Memory B cell (primary cell): ENCODE results near the gene CROT.

Experiments
- ATAC-seq: fragments of 150-1000 bp; cut with Tn5 transposase; 2 replicates; pipeline ENCODE4 v1.10.0; 2021; ENCODE audit warnings: low read depth, mild to moderate bottlenecking, moderate library complexity
- DNase-seq, 2 donors: peaks; one replicate each; pipeline ENCODE4 v3.0.0; 2022; ENCODE audit warnings: low spot score in 2 of 2
- H3K27ac Mint-ChIP-seq: one replicate; pipeline ENCODE4 v1.8.0; 2022; ENCODE audit warnings: mild to moderate bottlenecking, moderate library complexity, mixed read lengths
- H3K27me3 Mint-ChIP-seq: one replicate; pipeline ENCODE4 v1.8.0; 2022; ENCODE audit warnings: mixed read lengths
- H3K36me3 Mint-ChIP-seq: one replicate; pipeline ENCODE4 v1.8.0; 2022; ENCODE audit warnings: mild to moderate bottlenecking, mixed read lengths
- H3K4me1 Mint-ChIP-seq: one replicate; pipeline ENCODE4 v1.8.0; 2022; ENCODE audit warnings: mixed read lengths
- H3K4me3 Mint-ChIP-seq: one replicate; pipeline ENCODE4 v1.8.0; 2022; ENCODE audit warnings: mild to moderate bottlenecking, moderate library complexity, mixed read lengths
- H3K9me3 Mint-ChIP-seq: one replicate; pipeline ENCODE4 v1.8.0; 2022; ENCODE audit warnings: mixed read lengths

The CROT gene

GRCh38 chr7:87330316-87330715 is 15.1 kb upstream of the CROT start:
- peaks cover 55% of the 10 kb centered on the region for H3K36me3 Mint-ChIP-seq
- no peaks in the 10 kb centered on the region for H3K27me3 Mint-ChIP-seq
- DNase-seq: no peak
- no peak for ATAC-seq
- H3K27ac Mint-ChIP-seq: no peak overlapping the region
- H3K4me1 Mint-ChIP-seq: no peaks in the 10 kb centered on the region
- peaks cover 14% of the 10 kb centered on the region for H3K9me3 Mint-ChIP-seq
- H3K4me3 Mint-ChIP-seq: no peak overlapping the region

- Mint-ChIP-seq H3K36me3 (peaks cover 55% of the 10 kb centered on the region), H3K4me3 (no peak overlapping the region), H3K27ac (no peak overlapping the region), H3K4me1 (no peaks in the 10 kb centered on the region), H3K9me3 (peaks cover 14% of the 10 kb centered on the region), H3K27me3 (no peaks in the 10 kb centered on the region)
- DNase-seq (no peak), ATAC-seq (no peak)
These were observed 14.5 kb upstream of the CROT start for GRCh38 chr7:87330942-87331341.

GRCh38 chr7:87331687-87332252 is 13.7 kb upstream of the CROT start:
- no peaks in the 10 kb centered on the region for H3K4me1 Mint-ChIP-seq
- peaks cover 14% of the 10 kb centered on the region for H3K9me3 Mint-ChIP-seq
- H3K4me3 Mint-ChIP-seq: no peak overlapping the region
- no peak overlapping the region for H3K27ac Mint-ChIP-seq
- DNase-seq (no peak), ATAC-seq (no peak)
- H3K27me3 Mint-ChIP-seq: no peaks in the 10 kb centered on the region
- H3K36me3 Mint-ChIP-seq: peaks cover 53% of the 10 kb centered on the region

DNA sequence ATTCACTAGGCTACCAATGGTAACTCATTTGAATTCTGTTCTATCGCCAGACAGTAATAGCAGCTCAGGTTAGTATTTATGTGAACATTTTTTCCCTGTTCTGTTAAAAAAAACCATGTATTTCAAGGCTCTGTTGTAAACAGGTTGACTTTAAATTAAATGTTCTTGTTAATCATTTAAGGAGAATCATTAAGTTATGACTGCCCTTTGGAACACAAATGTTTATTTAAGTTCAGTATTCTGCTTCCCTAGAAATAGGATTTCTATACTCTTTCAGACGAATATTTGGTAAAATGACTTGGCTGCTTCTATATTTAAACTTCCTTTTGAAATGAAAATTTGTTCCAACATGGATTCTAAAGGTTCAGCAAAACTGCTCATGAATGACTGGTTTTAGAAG is 13.1 kb upstream of the CROT start:
- Mint-ChIP-seq H3K4me3 (no peak overlapping the region), H3K4me1 (no peaks in the 10 kb centered on the region), H3K9me3 (peaks cover 14% of the 10 kb centered on the region), H3K27ac (no peak overlapping the region), H3K27me3 (no peaks in the 10 kb centered on the region), H3K36me3 (peaks cover 48% of the 10 kb centered on the region)
- no peak for DNase-seq
- no peak for ATAC-seq

GRCh38 chr7:87336136-87336535 is 9.3 kb upstream of the CROT start:
- ATAC-seq (no peak), DNase-seq (no peak)
- Mint-ChIP-seq H3K36me3 (peaks cover 28% of the 10 kb centered on the region), H3K9me3 (peaks cover 3% of the 10 kb centered on the region), H3K4me3 (no peak overlapping the region), H3K27ac (no peak overlapping the region), H3K4me1 (peaks cover 2% of the 10 kb centered on the region), H3K27me3 (no peaks in the 10 kb centered on the region)

DNA sequence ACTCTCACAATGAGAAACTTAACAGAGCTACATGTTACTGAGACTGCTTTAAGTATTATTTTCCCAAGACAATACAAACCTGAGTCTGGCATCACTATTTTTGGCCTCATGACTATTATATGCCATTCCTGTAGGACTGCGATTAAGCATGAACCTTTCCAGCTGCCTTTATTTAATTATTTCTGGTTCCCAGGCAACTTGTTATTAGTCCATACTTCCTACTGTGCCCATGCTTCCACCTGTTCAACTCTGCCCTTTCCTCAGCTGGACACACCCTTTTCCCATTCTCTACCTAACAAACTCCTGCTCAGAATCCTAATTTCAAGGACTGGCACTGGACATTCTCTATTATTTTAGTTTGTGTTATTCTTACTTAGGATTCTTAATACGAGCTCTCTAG is 8.1 kb upstream of the CROT start:
- Mint-ChIP-seq H3K36me3 (peaks cover 27% of the 10 kb centered on the region), H3K4me3 (no peak overlapping the region), H3K4me1 (peaks cover 4% of the 10 kb centered on the region), H3K9me3 (no peaks in the 10 kb centered on the region), H3K27me3 (no peaks in the 10 kb centered on the region), H3K27ac (no peak overlapping the region)
- ATAC-seq (no peak), DNase-seq (no peak)

- H3K4me1 Mint-ChIP-seq: peaks cover 9% of the 10 kb centered on the region
These were observed 6.0 kb upstream of the CROT start for GRCh38 chr7:87339373-87339897.

GRCh38 chr7:87341441-87341840 is 4.0 kb upstream of the CROT start:
- H3K4me1 Mint-ChIP-seq: peaks cover 19% of the 10 kb centered on the region
- DNase-seq: no peak
- H3K9me3 Mint-ChIP-seq: no peaks in the 10 kb centered on the region
- no peak overlapping the region for H3K4me3 Mint-ChIP-seq
- H3K36me3 Mint-ChIP-seq: peaks cover 15% of the 10 kb centered on the region
- no peak overlapping the region for H3K27ac Mint-ChIP-seq
- H3K27me3 Mint-ChIP-seq: no peaks in the 10 kb centered on the region
- ATAC-seq: no peak

More at GRCh38 chr7:87339373-87339897, 6.0 kb upstream of the CROT start:
- ATAC-seq (no peak), DNase-seq (no peak)
- Mint-ChIP-seq H3K9me3 (no peaks in the 10 kb centered on the region), H3K27me3 (no peaks in the 10 kb centered on the region), H3K27ac (no peak overlapping the region), H3K36me3 (peaks cover 25% of the 10 kb centered on the region), H3K4me3 (no peak overlapping the region)

- Mint-ChIP-seq H3K4me3 (no peak overlapping the region), H3K4me1 (peaks cover 19% of the 10 kb centered on the region), H3K9me3 (no peaks in the 10 kb centered on the region), H3K27me3 (no peaks in the 10 kb centered on the region), H3K36me3 (peaks cover 15% of the 10 kb centered on the region), H3K27ac (no peak overlapping the region)
- ATAC-seq (no peak), DNase-seq (no peak)
These were observed 3.2 kb upstream of the CROT start for GRCh38 chr7:87342231-87342630.

GRCh38 chr7:87344446-87344845 is 1.0 kb upstream of the CROT start:
- Mint-ChIP-seq H3K27me3 (no peaks in the 10 kb centered on the region), H3K27ac (peak overlapping the region; percentile 91), H3K36me3 (peaks cover 12% of the 10 kb centered on the region), H3K4me1 (peaks cover 20% of the 10 kb centered on the region), H3K9me3 (no peaks in the 10 kb centered on the region), H3K4me3 (peak overlapping the region; percentile 98)
- DNase-seq (no peak), ATAC-seq (no peak)

DNA sequence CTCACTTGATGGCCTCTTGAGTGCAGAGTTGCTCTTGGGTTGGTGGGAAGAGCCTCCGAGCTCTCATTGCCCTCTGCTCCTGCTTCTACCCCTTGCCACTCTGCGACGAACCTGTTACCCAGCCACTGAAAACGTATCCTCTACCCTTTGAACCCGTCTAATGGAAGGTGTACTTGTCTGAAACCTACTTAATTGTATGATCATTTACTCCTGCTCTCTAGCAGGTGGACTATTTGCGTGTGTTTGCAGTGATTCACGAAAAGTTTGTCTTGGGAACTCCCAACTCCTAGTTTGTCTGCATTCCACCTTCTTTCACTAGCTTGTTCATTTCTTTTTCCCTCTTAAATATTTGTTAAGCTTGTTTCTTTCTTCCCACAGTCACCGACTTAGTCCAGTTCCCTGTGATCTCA is 503 bp downstream of the CROT start:
- no peaks in the 10 kb centered on the region for H3K9me3 Mint-ChIP-seq
- peak overlapping the region; percentile 91 for H3K27ac Mint-ChIP-seq
- peaks cover 19% of the 10 kb centered on the region for H3K4me1 Mint-ChIP-seq
- ATAC-seq (no peak), DNase-seq (peak in 1 of 2 donors; percentile 2)
- H3K4me3 Mint-ChIP-seq: peak overlapping the region; percentile 98
- H3K36me3 Mint-ChIP-seq: peaks cover 19% of the 10 kb centered on the region
- H3K27me3 Mint-ChIP-seq: no peaks in the 10 kb centered on the region

DNA sequence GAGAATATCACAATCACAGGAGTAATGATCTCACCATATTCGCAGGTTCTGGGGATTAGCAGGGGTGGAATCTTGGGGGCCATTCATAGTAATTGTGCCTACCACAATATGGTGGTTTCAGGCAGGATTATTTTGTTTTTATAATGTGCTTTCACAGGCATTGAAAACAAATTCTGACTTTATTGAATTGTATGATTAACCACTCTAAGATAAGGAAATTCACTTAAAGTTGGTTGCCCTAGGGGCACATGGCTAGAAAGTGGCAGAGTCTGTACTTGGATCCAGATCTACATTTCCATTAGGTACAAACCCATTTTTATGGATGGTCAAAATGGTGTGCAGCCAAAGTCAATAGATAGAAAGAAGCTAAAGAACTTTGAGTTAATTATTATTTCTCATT is 1.7 kb downstream of the CROT start:
- no peak overlapping the region for H3K4me3 Mint-ChIP-seq
- no peaks in the 10 kb centered on the region for H3K27me3 Mint-ChIP-seq
- peaks cover 13% of the 10 kb centered on the region for H3K36me3 Mint-ChIP-seq
- H3K9me3 Mint-ChIP-seq: no peaks in the 10 kb centered on the region
- ATAC-seq: no peak
- peaks cover 17% of the 10 kb centered on the region for H3K4me1 Mint-ChIP-seq
- no peak overlapping the region for H3K27ac Mint-ChIP-seq
- DNase-seq: no peak

DNA sequence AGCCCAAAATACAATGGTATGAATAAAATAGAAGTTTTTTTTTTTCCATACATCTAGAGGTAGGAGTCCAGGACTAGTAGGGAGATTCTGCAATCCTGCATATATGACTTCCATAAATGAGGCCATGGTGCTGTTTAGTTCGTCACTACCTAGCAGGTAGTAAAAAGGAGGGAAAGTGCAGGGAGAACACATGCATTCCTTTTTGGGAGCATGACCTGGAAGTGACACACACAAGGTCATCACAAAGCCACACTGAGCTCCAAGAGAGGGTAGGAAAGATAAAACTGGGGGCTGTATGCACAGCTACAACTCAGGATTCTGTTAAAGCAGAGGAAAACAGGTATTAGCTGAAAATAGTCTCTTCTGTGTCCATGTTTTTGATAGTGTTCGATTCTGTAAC is 2.2 kb downstream of the CROT start:
- peaks cover 17% of the 10 kb centered on the region for H3K4me1 Mint-ChIP-seq
- ATAC-seq: no peak
- no peaks in the 10 kb centered on the region for H3K9me3 Mint-ChIP-seq
- H3K36me3 Mint-ChIP-seq: peaks cover 13% of the 10 kb centered on the region
- H3K27me3 Mint-ChIP-seq: no peaks in the 10 kb centered on the region
- no peak for DNase-seq
- H3K4me3 Mint-ChIP-seq: no peak overlapping the region
- H3K27ac Mint-ChIP-seq: no peak overlapping the region

DNA sequence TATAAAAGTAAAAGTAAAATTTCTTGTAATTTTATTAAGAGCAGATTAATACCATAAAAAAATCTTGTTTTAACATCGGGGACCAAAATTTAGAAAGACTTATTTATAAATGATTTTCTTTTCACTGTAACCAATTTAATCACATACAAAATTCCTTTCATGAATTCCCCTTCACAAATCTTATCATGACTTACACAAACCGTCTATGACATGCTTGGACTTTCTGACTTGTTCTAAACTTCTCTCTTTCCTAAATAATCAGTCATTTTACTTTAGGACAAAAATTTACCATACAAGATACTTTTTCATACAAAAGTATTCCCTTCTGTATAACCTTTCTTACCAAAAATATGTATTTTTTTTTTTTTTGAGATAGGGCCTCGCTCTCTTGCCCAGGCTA is 9.3 kb downstream of the CROT start:
- no peak for DNase-seq
- Mint-ChIP-seq H3K27ac (no peak overlapping the region), H3K9me3 (peaks cover 2% of the 10 kb centered on the region), H3K4me3 (no peak overlapping the region), H3K4me1 (no peaks in the 10 kb centered on the region), H3K27me3 (no peaks in the 10 kb centered on the region), H3K36me3 (peaks cover 30% of the 10 kb centered on the region)
- no peak for ATAC-seq

GRCh38 chr7:87356448-87356847 is 11.0 kb downstream of the CROT start:
- Mint-ChIP-seq H3K9me3 (peaks cover 2% of the 10 kb centered on the region), H3K36me3 (peaks cover 25% of the 10 kb centered on the region), H3K27ac (no peak overlapping the region), H3K27me3 (no peaks in the 10 kb centered on the region), H3K4me3 (no peak overlapping the region), H3K4me1 (no peaks in the 10 kb centered on the region)
- DNase-seq (no peak), ATAC-seq (no peak)
